ENCODE results near the gene LEMD2. TPM values are rescaled to one million over a fixed set of nuclear protein-coding genes. Genes with fewer than 3 reads are reported as not detected.

Gene LEMD2
- total and polyA plus RNA-seq, 9 of the 15 experiments (the other 6 are each of a cell fraction or from before 2014, with no cell fraction given): 0.32 to 46.3 (median 30.8) TPM

DNA sequence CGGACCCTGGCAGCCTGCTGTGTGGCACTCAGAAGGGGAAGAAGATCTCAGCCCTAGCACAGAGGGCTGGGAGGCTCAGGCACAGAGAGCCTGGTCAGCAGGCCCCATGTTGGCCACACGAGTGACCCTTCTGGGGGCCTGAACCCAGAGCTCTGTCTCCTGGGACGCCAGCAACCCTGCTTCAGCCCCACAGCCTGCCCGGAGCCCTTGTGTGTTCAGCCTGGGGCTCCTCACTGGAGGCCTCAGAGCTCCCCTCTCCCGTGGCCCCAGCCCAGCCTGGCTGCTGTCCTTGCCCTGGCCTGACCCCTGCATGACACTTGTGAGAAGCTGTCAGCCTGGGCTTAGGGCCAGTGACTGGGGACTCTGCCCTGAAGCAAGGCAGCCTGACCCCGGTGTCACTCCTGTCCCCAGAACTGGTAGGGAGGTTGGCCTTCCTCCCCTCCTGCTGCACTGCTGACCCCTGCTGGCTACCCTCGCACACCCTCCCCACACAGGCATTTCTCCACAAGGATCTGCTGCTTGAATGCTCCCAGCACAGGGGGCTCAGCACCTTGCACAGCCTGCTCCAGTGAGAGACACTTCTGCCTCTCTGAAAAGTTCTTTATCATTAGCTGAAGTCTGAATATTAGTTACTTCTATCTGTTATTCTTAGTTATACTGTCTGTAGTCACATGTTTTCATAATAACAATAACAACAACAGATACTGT lies 26.9 kb downstream of the LEMD2 start:
- Histone ChIP-seq H3K4me3 (no peak overlapping the region), H3K9ac (ENCODE audit: insufficient read depth in 1 of 2, low read depth in 2 of 2, low read length in 2 of 2) (peak overlapping the region in 1 of 2 experiments; percentile 85; a peak in 2 of 4 replicates), H3K27me3 (ENCODE audit: control insufficient read depth in 2 of 2, insufficient read depth in 2 of 2, low read length in 2 of 2) (peaks cover 32 to 66% of the 10 kb centered on the region in 2 experiments), H3K27ac (ENCODE audit: extremely low read depth, low read depth, low read length) (no peak overlapping the region), H3K9me1 (ENCODE audit: control insufficient read depth, insufficient read depth, low read length) (no peaks in the 10 kb centered on the region), H3K36me3 (ENCODE audit: control insufficient read depth, insufficient read depth, low read length) (no peaks in the 10 kb centered on the region), H4K20me1 (replicated peaks; ENCODE audit: control insufficient read depth, insufficient read depth, low read length) (0 out of 2 replicates have a peak, but pooled peaks cover 12% of the 10 kb centered on the region), H3K4me1 (replicated peaks in 1 of 2; ENCODE audit: control insufficient read depth in 2 of 2, insufficient read depth in 2 of 2, low read length in 2 of 2) (peaks cover 0 to 16% of the 10 kb centered on the region in 2 experiments; a peak in 2 of 5 replicates), H3K4me2 (ENCODE audit: insufficient read depth, low read length) (no peak overlapping the region), H3K79me2 (ENCODE audit: control insufficient read depth, insufficient read depth, low read length) (no peaks in the 10 kb centered on the region), H2AFZ (ENCODE audit: low read depth, low read length) (no peak overlapping the region), H3K9me3 (replicated peaks; ENCODE audit: control insufficient read depth, insufficient read depth, low read depth, low read length) (no peaks in the 10 kb centered on the region)
- ChIA-PET POLR2A (interaction anchor here (0.6 to 2.8 kb wide), 3 partner anchors 10 to 146 kb away, joined by 3 to 12 read pairs (median 3); partner anchors contain the start of gene UQCC2), CTCF (ENCODE audit: low intra/inter-chr PET ratio) (interaction anchor here (0.8 to 2.6 kb wide), 5 partner anchors 18 to 176 kb away, joined by 3 to 18 read pairs (median 12); partner anchors contain the start of gene UQCC2)
- 12% methylated on average over 7 of the region's 7 CpGs for WGBS (ENCODE audit: insufficient coverage, low coverage, missing lambda C conversion rate)
- DNase-seq (ENCODE audit: extremely low read depth in 1 of 4, low spot score in 3 of 4): peak; percentile 83 to 87 (median 84)
- peak; percentile 97 for FAIRE-seq
- in situ Hi-C loops (cut with MboI): loop anchor here (5.0 kb wide), 2 partner anchors 175 to 390 kb away; no protein-coding TSS in a partner anchor
- no TSS peak for BruUV-seq (replicated peaks)
- peak; percentile 97 for ATAC-seq
- intact Hi-C loops (cut with micrococcal nuclease): loop anchor here (1.0 kb wide), 4 partner anchors 18 to 177 kb away; partner anchors contain the start of gene UQCC2
- no peak for TF ChIP-seq STAT5B (CRISPR knock-in tag; IDR thresholded peaks at IDR 0.05)
- TF ChIP-seq ZKSCAN1 (IDR thresholded peaks at IDR 0.05; ENCODE audit: low read depth, low read length): no peak
- TF ChIP-seq ZNF124 (CRISPR knock-in tag; IDR thresholded peaks at IDR 0.05): no peak
- TF ChIP-seq VEZF1 (CRISPR knock-in tag; IDR thresholded peaks at IDR 0.05): peak; percentile 38
- peak; percentile 41; the same call in 1 of the 2 replicates for TF ChIP-seq MTA3 (IDR thresholded peaks at IDR 0.05; ENCODE audit: borderline replicate concordance)
- peak; percentile 59; the same call in 1 of the 2 replicates for TF ChIP-seq NR2C1 (IDR thresholded peaks at IDR 0.05)
- TF ChIP-seq NR2C1 (tag; IDR thresholded peaks at IDR 0.05): peak; percentile 73
- 0 out of 2 replicates have a peak, but pooled peaks have one; percentile 34 for TF ChIP-seq CREB3L1 (IDR thresholded peaks at IDR 0.05; ENCODE audit: borderline replicate concordance, low read depth)
- TF ChIP-seq DEAF1 (CRISPR knock-in tag; IDR thresholded peaks at IDR 0.05): peak; percentile 62
- peak; percentile 46; the same call in 1 of the 2 replicates for TF ChIP-seq CBX1 (IDR thresholded peaks at IDR 0.05; ENCODE audit: low read depth)
- peak; percentile 95 for TF ChIP-seq ARID2 (IDR thresholded peaks at IDR 0.05)
- TF ChIP-seq TAL1 (IDR thresholded peaks at IDR 0.05): no peak
- TF ChIP-seq ZNF143 (CRISPR knock-in tag; IDR thresholded peaks at IDR 0.05): no peak
- TF ChIP-seq ZNF408 (CRISPR knock-in tag; IDR thresholded peaks at IDR 0.05; ENCODE audit: low read depth): no peak
- TF ChIP-seq MAZ (CRISPR knock-in tag; conservative IDR thresholded peaks at IDR 0.05 in 1 of 2, IDR thresholded peaks at IDR 0.05 in 1 of 2): peak; percentile 37 to 84; a peak in 3 of 4 replicates
- no peak for TF ChIP-seq ZNF12 (CRISPR knock-in tag; IDR thresholded peaks at IDR 0.05)
- TF ChIP-seq NBN (IDR thresholded peaks at IDR 0.05; ENCODE audit: low read depth): no peak
- no peak for TF ChIP-seq POLR2AphosphoS5 (IDR thresholded peaks at IDR 0.05; ENCODE audit: control insufficient read depth, insufficient read depth, low read depth, low read length)

All from K562 (cell line).